Bronchial epithelial cell (primary cell): ENCODE results near the gene SLC35F3. TPM values are rescaled to one million over a fixed set of nuclear protein-coding genes. Genes with fewer than 3 reads are reported as not detected.
A peak's percentile ranks its signal among the peaks of the same experiment; 100 is the strongest.

Experiments used
- DNase-seq: peaks from one replicate; pipeline ENCODE4 v3.0.0-alpha.2; 2010; ENCODE audit warnings: low read depth
- FAIRE-seq: peaks from 2 replicates; lab custom pipeline; 2011; peaks lifted over from hg19 to GRCh38; lab: Jason Lieb, UNC
- H3K27me3 ChIP-seq: 2 replicates; pipeline ENCODE4 v1.5.1; 2011; ENCODE audit warnings: low read length; ENCODE audit not compliant: control insufficient read depth, insufficient read depth
- H3K36me3 ChIP-seq: 2 replicates; pipeline ENCODE4 v1.5.1; 2011; ENCODE audit warnings: low read length; ENCODE audit not compliant: control insufficient read depth, insufficient read depth
- H3K4me3 ChIP-seq: 2 replicates; pipeline ENCODE4 v1.5.1; 2011; ENCODE audit warnings: mild to moderate bottlenecking, low read depth, low read length, control low read depth
- total RNA-seq: library from RNA; depleted of rRNA; stranded (reverse); fragments of >200 nt; gene quantifications from 2 replicates; pipeline ENCODE4 v1.2.1, GENCODE V29; 2014
- TF ChIP-seq, protein P1 (sequence below): IDR thresholded peaks from 2 replicates; pipeline ENCODE4 v1.5.1; 2011; ENCODE audit warnings: mild to moderate bottlenecking, moderate library complexity, low read length, control low read depth, inconsistent platforms; ENCODE audit not compliant: insufficient read depth, severe bottlenecking

SLC35F3 gene
- total RNA-seq, 1 donor from 2014 or later = 0.79 TPM

DNA sequence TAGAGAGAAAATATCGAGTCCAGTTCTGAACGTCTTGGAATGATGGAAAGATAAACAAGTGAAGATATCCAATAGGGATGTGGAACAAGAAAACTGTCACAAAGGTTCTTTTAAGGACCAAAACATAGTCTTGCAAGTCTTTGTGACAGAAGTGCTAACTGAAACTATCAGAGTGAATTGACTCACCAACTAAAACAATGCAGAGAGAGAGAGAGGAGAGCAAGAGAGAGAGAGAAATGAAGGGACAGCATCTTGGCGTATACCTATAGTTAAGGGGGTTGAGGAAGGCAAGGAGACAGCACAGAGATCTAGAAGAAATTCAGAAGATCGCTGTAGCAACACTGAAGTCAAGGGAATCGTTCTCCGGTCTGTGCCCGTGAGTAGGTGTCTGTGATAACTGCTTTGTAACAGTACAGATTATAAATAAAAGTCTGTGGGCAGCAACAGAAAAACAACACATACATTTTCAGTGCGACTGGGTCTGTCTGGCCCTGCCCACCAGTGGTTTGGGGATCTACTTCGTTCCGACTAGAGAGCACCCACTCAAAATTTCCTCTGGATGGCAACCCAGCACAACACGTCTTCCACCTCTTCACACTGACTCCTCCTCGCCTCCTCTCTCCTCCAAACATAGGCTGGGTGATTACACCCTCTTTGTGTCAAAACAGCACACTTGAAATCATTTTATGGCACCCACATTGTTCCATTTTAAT, 464.0 kb downstream of the SLC35F3 start:
- H3K4me3 ChIP-seq = no peak overlapping the region

DNA sequence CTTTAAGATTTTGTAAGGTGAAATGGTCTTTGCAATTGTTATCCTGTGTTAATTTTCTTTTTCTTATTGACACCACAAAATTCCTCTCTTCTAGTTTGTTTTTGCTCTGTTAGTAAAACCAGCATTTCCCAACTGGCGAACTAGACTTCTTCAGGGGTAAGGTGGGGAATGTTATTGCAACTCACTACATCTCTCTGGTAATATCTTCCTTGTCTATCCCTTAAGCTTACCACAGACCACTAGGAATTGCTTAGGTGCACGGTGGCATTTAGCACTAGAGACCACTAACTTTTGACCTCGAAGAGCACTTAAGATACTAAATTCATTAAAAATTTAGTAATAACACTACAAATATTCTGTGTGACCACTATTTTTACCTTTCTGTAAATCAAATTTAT, 464.6 kb downstream of the SLC35F3 start:
- no peak overlapping the region for H3K4me3 ChIP-seq
- TF ChIP-seq, protein P1, sequence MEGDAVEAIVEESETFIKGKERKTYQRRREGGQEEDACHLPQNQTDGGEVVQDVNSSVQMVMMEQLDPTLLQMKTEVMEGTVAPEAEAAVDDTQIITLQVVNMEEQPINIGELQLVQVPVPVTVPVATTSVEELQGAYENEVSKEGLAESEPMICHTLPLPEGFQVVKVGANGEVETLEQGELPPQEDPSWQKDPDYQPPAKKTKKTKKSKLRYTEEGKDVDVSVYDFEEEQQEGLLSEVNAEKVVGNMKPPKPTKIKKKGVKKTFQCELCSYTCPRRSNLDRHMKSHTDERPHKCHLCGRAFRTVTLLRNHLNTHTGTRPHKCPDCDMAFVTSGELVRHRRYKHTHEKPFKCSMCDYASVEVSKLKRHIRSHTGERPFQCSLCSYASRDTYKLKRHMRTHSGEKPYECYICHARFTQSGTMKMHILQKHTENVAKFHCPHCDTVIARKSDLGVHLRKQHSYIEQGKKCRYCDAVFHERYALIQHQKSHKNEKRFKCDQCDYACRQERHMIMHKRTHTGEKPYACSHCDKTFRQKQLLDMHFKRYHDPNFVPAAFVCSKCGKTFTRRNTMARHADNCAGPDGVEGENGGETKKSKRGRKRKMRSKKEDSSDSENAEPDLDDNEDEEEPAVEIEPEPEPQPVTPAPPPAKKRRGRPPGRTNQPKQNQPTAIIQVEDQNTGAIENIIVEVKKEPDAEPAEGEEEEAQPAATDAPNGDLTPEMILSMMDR = no peak
- no peak for DNase-seq
- no peaks in the 10 kb centered on the region for H3K36me3 ChIP-seq
- no peak for FAIRE-seq
- no peaks in the 10 kb centered on the region for H3K27me3 ChIP-seq

More for the DNA sequence above, 464.0 kb downstream of the SLC35F3 start:
- FAIRE-seq (no peak), DNase-seq (no peak)
- no peaks in the 10 kb centered on the region for H3K36me3 ChIP-seq
- TF ChIP-seq, protein P1 = no peak
- H3K27me3 ChIP-seq = no peaks in the 10 kb centered on the region

DNA sequence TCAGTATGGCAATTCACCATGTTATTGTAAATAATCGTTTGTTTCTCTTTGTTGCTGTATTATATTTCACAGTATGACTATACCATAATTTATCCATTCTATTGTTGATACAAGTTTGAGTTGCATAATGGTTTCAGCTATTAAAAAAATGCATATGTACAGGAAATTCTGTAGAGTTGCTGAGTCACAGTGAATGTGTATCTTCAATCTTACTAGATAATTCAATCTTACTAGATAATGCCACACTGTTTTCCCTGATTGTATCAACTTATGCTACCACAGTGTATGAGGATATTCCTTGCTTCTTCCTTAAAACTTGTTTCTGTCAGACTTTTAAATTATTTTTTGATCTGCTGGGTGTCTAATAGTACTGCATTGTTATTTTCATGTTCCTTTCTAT, 465.3 kb downstream of the SLC35F3 start:
- FAIRE-seq (no peak), DNase-seq (peak; percentile 97)
- TF ChIP-seq, protein P1 = no peak
- no peak overlapping the region for H3K4me3 ChIP-seq
- H3K27me3 ChIP-seq = no peaks in the 10 kb centered on the region
- peaks cover 2% of the 10 kb centered on the region for H3K36me3 ChIP-seq

DNA sequence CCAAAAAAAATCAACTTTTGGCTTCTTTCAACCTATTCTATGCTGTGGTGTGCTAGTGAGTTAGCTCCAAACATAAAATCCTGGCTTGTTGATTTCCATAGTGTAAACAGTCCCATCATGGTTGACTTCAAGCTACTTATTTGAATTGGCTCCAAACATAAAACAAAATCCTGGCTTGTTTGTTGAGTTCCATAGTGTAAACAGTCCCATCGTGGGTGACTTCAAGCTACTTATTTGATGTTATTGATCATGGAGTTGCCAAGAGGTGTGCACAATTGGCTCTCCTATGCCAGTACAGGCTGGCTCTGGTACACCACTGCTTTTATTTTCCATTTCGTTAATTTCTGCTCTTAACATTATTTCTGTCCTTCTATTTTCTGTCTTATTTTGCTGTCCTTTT, 466.9 kb downstream of the SLC35F3 start:
- no peak overlapping the region for H3K4me3 ChIP-seq
- TF ChIP-seq, protein P1 = no peak
- FAIRE-seq (no peak), DNase-seq (no peak)
- H3K27me3 ChIP-seq = no peaks in the 10 kb centered on the region
- peaks cover 8% of the 10 kb centered on the region for H3K36me3 ChIP-seq

DNA sequence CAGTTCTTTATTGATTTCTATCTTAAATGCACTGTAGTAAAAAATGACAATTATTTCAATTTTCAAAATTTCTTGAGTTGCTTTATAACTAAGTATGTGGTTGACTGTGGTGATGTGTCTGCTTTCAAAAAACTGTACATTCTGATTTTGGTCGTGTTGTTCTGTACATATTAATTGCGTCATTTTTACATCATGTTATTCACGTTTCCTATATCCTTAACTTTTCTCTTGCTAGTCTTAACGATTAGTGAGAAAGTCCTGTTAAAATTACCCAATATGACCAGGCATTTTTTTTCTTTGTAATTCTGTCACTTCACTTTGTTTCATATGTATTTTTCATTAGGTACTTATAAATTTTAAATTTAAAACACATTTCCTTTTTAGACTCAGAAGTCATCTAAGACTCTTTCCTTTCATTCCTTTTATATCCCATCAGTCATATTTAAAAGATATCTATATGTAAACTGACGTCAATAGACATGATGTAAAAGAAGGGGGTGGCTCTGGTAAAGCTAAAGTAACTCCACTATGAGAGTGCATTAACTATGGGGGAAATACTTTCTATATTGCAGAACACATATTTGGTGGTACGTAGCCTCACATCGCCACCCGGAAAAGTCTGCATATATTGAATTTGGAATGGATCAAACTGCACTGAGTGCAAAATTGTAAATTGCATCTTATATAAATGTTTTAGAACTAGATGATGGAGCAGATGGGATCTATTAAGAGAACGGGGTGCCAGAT, 467.7 kb downstream of the SLC35F3 start:
- FAIRE-seq (no peak), DNase-seq (peak; percentile 35)
- TF ChIP-seq, protein P1 = no peak
- Histone ChIP-seq H3K4me3 (peak overlapping the region; percentile 70), H3K36me3 (peaks cover 11% of the 10 kb centered on the region), H3K27me3 (no peaks in the 10 kb centered on the region)
